ENCODE data around the gene CNGA1. TPM values are rescaled to one million over a fixed set of nuclear protein-coding genes. Genes with fewer than 3 reads are reported as not detected.

The CNGA1 gene
- total and polyA plus RNA-seq, 7 donors: 0.16 to 3.0 (median 1.7) TPM; not detected in 3

- 13 to 58% methylated on average over 2 of the region's 2 CpGs for WGBS, 2 donors
- TF ChIP-seq POLR2AphosphoS5 (IDR thresholded peaks at IDR 0.05) (no peak), POLR2A (IDR thresholded peaks at IDR 0.05) (no peak), CTCF (IDR thresholded peaks at IDR 0.05) (no peak)
- H3K4me3 ChIP-seq: no peak overlapping the region
- DNase-seq: no peak
- intact Hi-C loops (cut with DNase I): no loop called here
- H3K36me3 ChIP-seq: no peaks in the 10 kb centered on the region
- no peaks in the 10 kb centered on the region for H3K4me1 ChIP-seq
- no peaks in the 10 kb centered on the region for H3K9me3 ChIP-seq
- H3K27ac ChIP-seq: no peak overlapping the region
- no peaks in the 10 kb centered on the region for H3K27me3 ChIP-seq
These were observed 8.5 kb upstream of the CNGA1 start for GRCh38 chr4:48025005-48025404.

- WGBS, 2 donors: 62% methylated on average over 4 of the region's 4 CpGs
- H3K4me1 ChIP-seq: no peaks in the 10 kb centered on the region
- intact Hi-C loops (cut with DNase I): no loop called here
- no peak overlapping the region for H3K27ac ChIP-seq
- H3K9me3 ChIP-seq: no peaks in the 10 kb centered on the region
- H3K36me3 ChIP-seq: no peaks in the 10 kb centered on the region
- no peak overlapping the region for H3K4me3 ChIP-seq
- DNase-seq: no peak
- H3K27me3 ChIP-seq: no peaks in the 10 kb centered on the region
- TF ChIP-seq POLR2AphosphoS5 (IDR thresholded peaks at IDR 0.05) (no peak), CTCF (IDR thresholded peaks at IDR 0.05) (no peak), EP300 (IDR thresholded peaks at IDR 0.05) (no peak), POLR2A (IDR thresholded peaks at IDR 0.05) (no peak)
These were observed 8.0 kb upstream of the CNGA1 start for GRCh38 chr4:48024522-48024921.

GRCh38 chr4:48022192-48022799, 5.8 kb upstream of the CNGA1 start:
- intact Hi-C loops (cut with DNase I): no loop called here
- no peak overlapping the region for H3K4me3 ChIP-seq
- H3K9me3 ChIP-seq: no peaks in the 10 kb centered on the region
- H3K27me3 ChIP-seq: peaks cover 0 to 3% (median 0%) of the 10 kb centered on the region in 3 donors
- H3K4me1 ChIP-seq: peaks cover 0 to 3% (median 1%) of the 10 kb centered on the region in 4 donors
- DNase-seq: no peak
- WGBS, 2 donors: 15 to 67% methylated on average over 3 of the region's 3 CpGs
- no peaks in the 10 kb centered on the region for H3K36me3 ChIP-seq
- H3K27ac ChIP-seq: no peak overlapping the region
- TF ChIP-seq EP300 (IDR thresholded peaks at IDR 0.05): no peak

- Histone ChIP-seq H3K4me3 (no peak overlapping the region), H3K4me1 (peaks cover 0 to 15% (median 11%) of the 10 kb centered on the region in 4 donors), H3K27me3 (peaks cover 0 to 10% (median 3%) of the 10 kb centered on the region in 3 donors), H3K27ac (no peak overlapping the region), H3K36me3 (no peaks in the 10 kb centered on the region), H3K9me3 (no peaks in the 10 kb centered on the region)
- 2 to 36% methylated on average over 1 of the region's 1 CpG for WGBS, 2 donors
- DNase-seq: no peak
- no peak for TF ChIP-seq POLR2A (IDR thresholded peaks at IDR 0.05)
- no peak for TF ChIP-seq CTCF (IDR thresholded peaks at IDR 0.05)
- TF ChIP-seq POLR2AphosphoS5 (IDR thresholded peaks at IDR 0.05): no peak
- intact Hi-C loops (cut with DNase I): no loop called here
These were observed 4.6 kb upstream of the CNGA1 start for GRCh38 chr4:48021100-48021499.

GRCh38 chr4:48018112-48018511, 1.6 kb upstream of the CNGA1 start:
- Histone ChIP-seq H3K36me3 (no peaks in the 10 kb centered on the region), H3K27me3 (peaks cover 0 to 10% (median 3%) of the 10 kb centered on the region in 3 donors), H3K4me1 (peaks cover 0 to 17% (median 13%) of the 10 kb centered on the region in 4 donors), H3K9me3 (no peaks in the 10 kb centered on the region), H3K4me3 (no peak overlapping the region), H3K27ac (no peak overlapping the region)
- intact Hi-C loops (cut with DNase I): loop anchor here (5.0 kb wide), 1 partner anchor 69 kb away; no protein-coding TSS in a partner anchor
- no peak for DNase-seq
- WGBS, 2 donors: 13 to 63% methylated on average over 2 of the region's 2 CpGs
- no peak for TF ChIP-seq POLR2AphosphoS5 (IDR thresholded peaks at IDR 0.05)
- TF ChIP-seq CTCF (IDR thresholded peaks at IDR 0.05): no peak
- TF ChIP-seq POLR2A (IDR thresholded peaks at IDR 0.05): no peak
- TF ChIP-seq EP300 (IDR thresholded peaks at IDR 0.05): no peak

Data from sigmoid colon (tissue), 7 donors.